H1 (cell line): ENCODE data around the gene FKBP8. TPM values are rescaled to one million over a fixed set of nuclear protein-coding genes. Genes with fewer than 3 reads are reported as not detected.

Source experiments
- MAX ChIP-seq: IDR thresholded peaks from 2 replicates; pipeline ENCODE4 v1.6.1; 2012; ENCODE audit warnings: inconsistent platforms
- RNF2 ChIP-seq: fragments of 200-900, 300-1000 bp; sonication (generic); IDR thresholded peaks from 2 replicates; pipeline ENCODE4 v1.7.1; 2016; ENCODE audit warnings: borderline replicate concordance, low read depth, mild to moderate bottlenecking, antibody characterized with exemption, low read length; ENCODE audit not compliant: poor library complexity, severe bottlenecking; ENCODE audit errors: missing control alignments
- SIRT6 ChIP-seq: IDR thresholded peaks from one replicate; pipeline ENCODE4 v1.7.1; 2012; ENCODE audit warnings: low read length, inconsistent platforms
- SP1 ChIP-seq: IDR thresholded peaks from 2 replicates; pipeline ENCODE4 v1.6.1; 2011; ENCODE audit warnings: low read depth, low read length
- polyA plus RNA-seq, 7 experiments: library from polyadenylated mRNA; depleted of rRNA in 3 of 7; stranded (reverse) in 5 of 7; unstranded in 2 of 7; fragments of >200 nt in 5 of 7; fragments of 200-250 nt in 2 of 7; gene quantifications; 1 replicate in 5 of 7; 2 replicates in 1 of 7; 4 replicates in 1 of 7; pipeline versions ENCODE4 v1.2.1 to v1.2.3, GENCODE V29; 2011 to 2013; ENCODE audit warnings: missing spikeins in 2 of 7, mixed read lengths in 2 of 7
- total RNA-seq: library from RNA; stranded (reverse); fragmentation: NEBNext Ultra II Directional; extraction: Animal tissue kit (Norgen Biotek cat#: 25700); gene quantifications from 2 replicates; pipeline ENCODE4 v1.2.1, GENCODE V29; 2021
- TF ChIP-seq, protein P1 (sequence below): IDR thresholded peaks from 2 replicates; pipeline ENCODE4 v1.6.1; 2011; ENCODE audit warnings: low read length, improper control_type of control experiment

FKBP8 gene
- total and polyA plus RNA-seq, 2 of the 8 experiments (the other 6 are each of a cell fraction or from before 2014, with no cell fraction given): 264 to 309 TPM

- TF ChIP-seq MAX (no peak), SP1 (no peak), RNF2 (no peak), SIRT6 (no peak)
- TF ChIP-seq, protein P1, sequence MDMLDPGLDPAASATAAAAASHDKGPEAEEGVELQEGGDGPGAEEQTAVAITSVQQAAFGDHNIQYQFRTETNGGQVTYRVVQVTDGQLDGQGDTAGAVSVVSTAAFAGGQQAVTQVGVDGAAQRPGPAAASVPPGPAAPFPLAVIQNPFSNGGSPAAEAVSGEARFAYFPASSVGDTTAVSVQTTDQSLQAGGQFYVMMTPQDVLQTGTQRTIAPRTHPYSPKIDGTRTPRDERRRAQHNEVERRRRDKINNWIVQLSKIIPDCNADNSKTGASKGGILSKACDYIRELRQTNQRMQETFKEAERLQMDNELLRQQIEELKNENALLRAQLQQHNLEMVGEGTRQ: no peak
Measured at GRCh38 chr19:18532168-18532890, 11.0 kb downstream of the FKBP8 start (continued).
